Activated naive CD8-positive, alpha-beta T cell treated with anti-CD3 and anti-CD28 coated beads, Interleukin-2, amount 10 ng/mL, durations not matched to agents 7 days and 5 days (primary cell): Measurements from ENCODE around the gene MYL12A. TPM values are rescaled to one million over a fixed set of nuclear protein-coding genes. Genes with fewer than 3 reads are reported as not detected.

Source experiments
- ATAC-seq: fragments of 150-1000 bp; cut with Tn5 transposase; one replicate; pipeline ENCODE4 v1.10.0; 2021; ENCODE audit warnings: low read depth, moderate library complexity
- POLR2A ChIA-PET: fragments of 350-600 bp; sonication (Branson Sonifier 250); formaldehyde crosslinking; loops from one replicate; lab custom pipeline; 2021; ENCODE audit warnings: antibody characterized with exemption; lab: Charles Lee
- DNase-seq: peaks from one replicate; pipeline ENCODE4 v3.0.0; 2021
- H3K27ac Mint-ChIP-seq: one replicate; pipeline ENCODE4 v1.8.0; 2022; ENCODE audit warnings: mild to moderate bottlenecking, mixed read lengths
- H3K27me3 Mint-ChIP-seq: one replicate; pipeline ENCODE4 v1.8.0; 2022; ENCODE audit warnings: mild to moderate bottlenecking, moderate library complexity, mixed read lengths
- H3K36me3 Mint-ChIP-seq: one replicate; pipeline ENCODE4 v1.8.0; 2021; ENCODE audit warnings: mild to moderate bottlenecking, mixed read lengths
- H3K4me1 Mint-ChIP-seq: one replicate; pipeline ENCODE4 v1.8.0; 2021; ENCODE audit warnings: mixed read lengths
- H3K4me3 Mint-ChIP-seq: one replicate; pipeline ENCODE4 v1.8.0; 2022; ENCODE audit warnings: mild to moderate bottlenecking, moderate library complexity, mixed read lengths
- H3K9me3 Mint-ChIP-seq: one replicate; pipeline ENCODE4 v1.8.0; 2021; ENCODE audit warnings: mixed read lengths
- total RNA-seq, 2 experiments: library from RNA; stranded (reverse); gene quantifications; one replicate each; pipeline ENCODE4 v1.2.3, GENCODE V29; 2021

Gene MYL12A
- total RNA-seq, 2 experiments from 2014 or later: 843 to 864 TPM

DNA sequence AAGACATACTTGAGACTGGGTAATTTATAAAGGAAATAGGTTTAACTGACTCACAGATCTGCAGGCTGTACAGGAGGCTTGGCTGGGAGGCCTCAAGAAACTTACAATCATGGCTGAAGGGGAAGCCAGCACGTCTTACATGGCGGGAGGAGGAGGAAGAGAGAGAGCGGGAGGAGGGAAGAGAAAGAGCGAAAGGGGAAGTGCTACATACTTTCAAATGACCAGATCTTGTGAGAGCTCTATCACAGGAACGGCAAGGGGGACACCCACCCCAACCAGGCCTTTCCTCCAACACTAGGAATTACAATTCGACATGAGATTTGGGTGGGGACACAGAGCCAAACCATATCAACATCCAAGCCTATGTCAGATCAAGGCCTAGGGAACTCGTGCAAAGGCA, 38.6 kb downstream of the MYL12A start:
- no peaks in the 10 kb centered on the region for H3K27me3 Mint-ChIP-seq
- H3K4me3 Mint-ChIP-seq: no peak overlapping the region
- POLR2A ChIA-PET: interaction anchor here (1.5 kb wide), 1 partner anchor 11 kb away, joined by 5 read pairs; no protein-coding TSS in a partner anchor
- peaks cover 1% of the 10 kb centered on the region for H3K9me3 Mint-ChIP-seq
- no peaks in the 10 kb centered on the region for H3K36me3 Mint-ChIP-seq
- no peak overlapping the region for H3K27ac Mint-ChIP-seq
- DNase-seq: no peak
- no peak for ATAC-seq
- no peaks in the 10 kb centered on the region for H3K4me1 Mint-ChIP-seq

DNA sequence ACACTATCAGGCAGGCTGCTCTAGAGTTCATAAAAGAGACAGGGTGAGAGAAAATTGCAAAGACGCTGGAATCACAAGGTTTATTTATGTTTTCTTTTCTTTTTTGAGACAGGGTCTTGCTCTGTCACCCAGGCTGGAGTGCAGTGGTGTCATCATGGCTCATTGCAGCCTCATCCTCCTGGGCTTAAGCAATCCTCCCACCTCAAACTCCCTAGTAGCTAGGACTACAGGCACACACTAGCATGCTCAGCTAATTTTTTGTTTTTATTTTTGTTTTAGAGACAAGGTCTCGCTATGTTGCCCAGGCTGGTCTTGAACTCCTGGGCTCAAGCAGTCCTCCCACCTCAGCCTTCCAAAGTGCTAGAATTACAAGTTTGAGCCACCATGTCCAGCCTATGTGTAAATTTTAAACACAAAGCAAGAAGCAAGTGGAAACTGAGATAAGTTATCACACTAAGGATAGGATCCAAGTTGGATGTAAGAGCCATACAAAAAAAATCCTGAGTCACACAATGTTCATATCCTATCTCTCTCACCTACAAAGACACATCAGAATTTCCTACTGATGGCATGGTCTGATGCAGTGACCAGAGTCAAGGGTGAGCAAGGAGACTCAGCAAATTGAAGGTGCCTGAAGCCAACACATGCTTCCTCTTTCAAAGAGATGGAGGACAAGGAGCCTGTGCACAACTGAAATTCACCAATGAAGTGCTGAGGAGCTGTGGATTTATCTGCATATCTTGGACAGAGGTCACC, 45.8 kb downstream of the MYL12A start:
- Mint-ChIP-seq H3K4me1 (peaks cover 4% of the 10 kb centered on the region), H3K4me3 (no peak overlapping the region), H3K9me3 (peaks cover 1% of the 10 kb centered on the region), H3K36me3 (no peaks in the 10 kb centered on the region), H3K27me3 (peaks cover 4% of the 10 kb centered on the region), H3K27ac (no peak overlapping the region)
- ATAC-seq: no peak
- POLR2A ChIA-PET: no interaction called here
- no peak for DNase-seq

DNA sequence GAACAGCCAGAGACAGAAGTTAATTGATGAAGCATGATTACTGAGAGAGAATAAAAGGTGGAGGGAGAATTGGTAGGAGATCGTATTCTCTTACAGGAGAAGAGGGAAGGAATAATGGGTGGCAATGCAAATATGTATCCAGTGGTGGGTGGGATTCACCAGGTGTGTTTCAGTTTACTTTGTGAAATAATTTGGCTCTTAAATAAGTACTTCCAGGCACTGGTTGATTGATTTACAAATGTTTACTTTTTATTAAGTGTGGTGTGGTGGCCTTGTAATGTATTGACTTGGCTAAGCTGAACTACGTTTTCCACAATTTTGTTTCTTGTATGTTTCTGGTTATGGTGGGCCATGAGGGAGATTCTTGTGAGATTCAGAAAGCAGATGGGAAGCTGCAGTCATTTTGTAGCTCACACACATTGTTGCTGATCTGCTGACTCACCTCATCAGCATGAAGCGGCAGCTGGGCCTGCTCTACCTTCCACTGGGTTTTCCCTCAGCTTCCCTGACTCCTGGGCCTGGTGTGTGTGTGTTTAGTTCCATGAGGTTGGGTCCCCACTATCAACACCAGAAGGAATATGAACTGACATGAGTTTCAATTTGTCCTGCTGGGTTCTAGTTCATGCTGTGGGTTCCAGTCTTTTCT, 47.0 kb downstream of the MYL12A start:
- no peaks in the 10 kb centered on the region for H3K36me3 Mint-ChIP-seq
- no peak for DNase-seq
- peaks cover 7% of the 10 kb centered on the region for H3K27me3 Mint-ChIP-seq
- H3K4me1 Mint-ChIP-seq: peaks cover 4% of the 10 kb centered on the region
- POLR2A ChIA-PET: no interaction called here
- H3K9me3 Mint-ChIP-seq: peaks cover 1% of the 10 kb centered on the region
- ATAC-seq: no peak
- H3K4me3 Mint-ChIP-seq: no peak overlapping the region
- no peak overlapping the region for H3K27ac Mint-ChIP-seq

DNA sequence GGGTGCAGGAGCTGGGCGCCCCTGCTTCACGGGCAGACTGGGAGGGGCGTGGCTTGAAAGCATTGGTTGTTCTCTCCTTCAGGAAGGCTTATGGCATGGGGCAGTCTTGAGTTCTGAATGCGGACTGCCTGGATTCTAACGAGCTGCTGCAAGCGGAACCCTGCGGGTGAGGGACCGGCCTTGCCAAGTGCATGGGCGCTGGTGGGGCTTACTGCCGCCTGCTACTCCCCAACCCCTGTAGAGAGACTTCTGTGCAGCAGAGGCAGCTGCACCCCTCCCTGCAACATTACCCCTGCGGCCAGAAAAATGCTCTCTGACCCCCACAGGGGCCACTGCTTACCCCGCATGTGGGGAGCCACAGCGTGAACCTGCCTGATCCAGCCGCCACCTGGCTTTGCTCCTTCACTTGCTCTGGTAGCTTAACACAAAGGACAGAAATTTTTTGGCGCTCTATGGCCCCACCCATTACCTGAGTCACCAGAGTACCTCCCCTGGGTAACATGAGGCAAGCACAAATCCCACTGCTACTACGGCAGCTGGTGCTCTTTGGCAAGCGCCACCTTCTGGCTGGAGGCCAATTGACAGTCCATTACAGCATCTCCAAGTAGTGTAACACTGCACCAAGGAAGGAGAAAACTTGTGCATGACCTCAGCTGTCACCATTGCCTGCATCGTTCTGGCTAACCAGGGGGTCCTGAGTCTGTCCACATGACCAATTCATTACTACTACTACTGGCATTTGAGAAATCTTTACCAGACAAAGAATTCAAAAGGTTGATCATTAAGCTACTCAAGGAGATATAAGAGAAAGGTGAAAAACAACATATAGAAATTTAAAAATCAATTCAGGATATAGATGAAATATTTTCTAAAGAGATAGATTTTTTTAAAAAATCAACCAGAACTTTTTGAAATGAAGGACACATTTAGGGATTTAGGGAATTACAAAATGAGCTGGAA, 49.7 kb downstream of the MYL12A start:
- H3K4me1 Mint-ChIP-seq: peaks cover 4% of the 10 kb centered on the region
- H3K36me3 Mint-ChIP-seq: no peaks in the 10 kb centered on the region
- POLR2A ChIA-PET: interaction anchor here (0.5 to 1.8 kb wide), 18 partner anchors 10 to 369 kb away, joined by 3 to 24 read pairs (median 4); partner anchors contain the start of genes MYL12A, MYL12B and TGIF1
- peak overlapping the region; percentile 96 for H3K4me3 Mint-ChIP-seq
- H3K27ac Mint-ChIP-seq: peak overlapping the region; percentile 82
- H3K9me3 Mint-ChIP-seq: no peaks in the 10 kb centered on the region
- peaks cover 27% of the 10 kb centered on the region for H3K27me3 Mint-ChIP-seq
- peak; percentile 98 for ATAC-seq
- DNase-seq: peak; percentile 87

DNA sequence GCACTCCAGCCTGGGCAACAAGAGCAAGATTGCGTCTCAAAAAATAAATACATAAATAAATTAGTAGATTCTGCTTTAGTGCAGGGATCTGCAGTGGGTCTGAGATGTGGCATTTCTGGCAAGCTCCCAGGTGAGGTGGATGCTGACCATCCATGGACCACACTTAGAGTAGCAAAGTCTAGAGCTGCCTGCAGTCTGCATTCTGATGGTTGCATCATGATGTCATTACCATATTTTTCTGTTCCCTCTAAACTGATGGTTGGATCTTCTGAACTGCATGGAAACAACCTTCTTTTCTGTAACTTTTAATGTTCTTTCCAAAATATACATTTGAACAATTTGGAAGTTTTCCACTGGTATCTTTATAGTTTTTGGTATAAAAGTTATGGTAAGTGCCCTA, 57.2 kb downstream of the MYL12A start:
- Mint-ChIP-seq H3K36me3 (no peaks in the 10 kb centered on the region), H3K27me3 (peaks cover 24% of the 10 kb centered on the region), H3K9me3 (no peaks in the 10 kb centered on the region), H3K4me3 (no peak overlapping the region), H3K4me1 (peaks cover 4% of the 10 kb centered on the region), H3K27ac (no peak overlapping the region)
- POLR2A ChIA-PET: no interaction called here
- ATAC-seq (no peak), DNase-seq (no peak)

DNA sequence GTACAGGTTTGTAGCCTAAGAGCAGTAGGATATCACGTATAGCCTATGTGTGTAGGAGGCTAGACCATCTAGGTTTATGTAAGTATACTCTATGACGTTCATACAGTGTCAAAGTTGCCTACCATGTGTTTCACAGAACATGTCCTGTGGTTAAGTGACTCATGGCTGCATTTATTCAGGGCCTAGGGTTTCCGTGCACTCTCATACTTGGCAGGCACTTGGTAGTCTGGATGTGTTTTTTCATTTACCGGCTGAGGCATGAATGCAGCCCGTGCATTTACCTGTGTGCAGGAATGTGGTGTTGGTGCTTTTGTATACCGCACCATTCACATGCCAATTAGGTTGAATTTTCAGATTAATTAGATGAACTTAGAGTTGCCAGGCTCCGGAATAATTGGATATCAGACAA, 57.8 kb downstream of the MYL12A start:
- Mint-ChIP-seq H3K36me3 (no peaks in the 10 kb centered on the region), H3K27ac (no peak overlapping the region), H3K9me3 (no peaks in the 10 kb centered on the region), H3K27me3 (peaks cover 20% of the 10 kb centered on the region), H3K4me1 (peaks cover 4% of the 10 kb centered on the region), H3K4me3 (no peak overlapping the region)
- DNase-seq (no peak), ATAC-seq (peak; percentile 89)
- POLR2A ChIA-PET: no interaction called here

Other genes with a start within 250 kb of the MYL12A start
- 10 to 100 TPM; 91.0 to 93.9 TPM for gene LPIN2, start 234.7 kb upstream of the MYL12A start, total RNA-seq
- 1 to 10 TPM; 2.7 to 3.3 TPM for gene MYOM1, start 27.8 kb upstream of the MYL12A start, total RNA-seq
- 100 to 1,000 TPM; 354 to 358 TPM for gene MYL12B, start 14.3 kb downstream of the MYL12A start, total RNA-seq
- 10 to 100 TPM; 35.6 to 39.5 TPM for gene TGIF1, start 202.4 kb downstream of the MYL12A start, total RNA-seq